GM23338 (cell line): Measurements from ENCODE around the gene PILRB. TPM values are rescaled to one million over a fixed set of nuclear protein-coding genes. Genes with fewer than 3 reads are reported as not detected.

Source experiments
- ATAC-seq: fragments of 200-7000 bp; cut with Tn5 transposase; 3 replicates; pipeline ENCODE4 v1.9.1; 2020
- DNase-seq: peaks from one replicate; pipeline ENCODE4 v3.0.0-alpha.2; 2015; ENCODE audit warnings: low spot score
- H2AFZ ChIP-seq: fragments of 200-600 bp; sonication (generic); 2 replicates; pipeline ENCODE4 v1.8.0; 2016; ENCODE audit warnings: antibody characterized with exemption, mild to moderate bottlenecking, moderate library complexity
- H3F3A ChIP-seq: fragments of 200-600 bp; sonication (generic); replicated peaks from 2 replicates; pipeline ENCODE4 v1.8.0; 2017; ENCODE audit warnings: antibody characterized with exemption, mixed run types, low read depth
- H3K27ac ChIP-seq: fragments of 200-600 bp; sonication (generic); 2 replicates; pipeline ENCODE4 v1.6.1; 2016; ENCODE audit warnings: low read depth
- H3K27me3 ChIP-seq: fragments of 200-600 bp; sonication (generic); 2 replicates; pipeline ENCODE4 v1.8.0; 2016; ENCODE audit warnings: mild to moderate bottlenecking, mixed run types, moderate library complexity; ENCODE audit not compliant: insufficient read depth
- H3K36me3 ChIP-seq: fragments of 200-600 bp; sonication (generic); 2 replicates; pipeline ENCODE4 v1.8.0; 2016; ENCODE audit warnings: mild to moderate bottlenecking; ENCODE audit not compliant: insufficient read depth
- H3K4me1 ChIP-seq: fragments of 200-600 bp; sonication (generic); 2 replicates; pipeline ENCODE4 v1.8.0; 2016; ENCODE audit warnings: mild to moderate bottlenecking, moderate library complexity; ENCODE audit not compliant: insufficient read depth
- H3K4me2 ChIP-seq: fragments of 200-600 bp; sonication (generic); 2 replicates; pipeline ENCODE4 v1.7.1; 2017; ENCODE audit warnings: mixed run types
- H3K4me3 ChIP-seq: fragments of 200-600 bp; sonication (generic); 2 replicates; pipeline ENCODE4 v1.6.1; 2016; ENCODE audit warnings: mixed run types
- H3K79me2 ChIP-seq: fragments of 200-600 bp; sonication (generic); replicated peaks from 2 replicates; pipeline ENCODE4 v1.8.0; 2017; ENCODE audit warnings: mild to moderate bottlenecking; ENCODE audit not compliant: insufficient read depth
- H3K9me2 ChIP-seq: fragments of 200-600 bp; sonication (generic); 2 replicates; pipeline ENCODE4 v1.8.0; 2017; ENCODE audit not compliant: insufficient read depth
- H4K20me1 ChIP-seq: fragments of 200-600 bp; sonication (generic); replicated peaks from 2 replicates; pipeline ENCODE4 v1.8.0; 2017; ENCODE audit warnings: mild to moderate bottlenecking; ENCODE audit not compliant: insufficient read depth
- H3K27ac Mint-ChIP-seq: 2 replicates; pipeline ENCODE4 v1.8.0; 2020; ENCODE audit warnings: inconsistent platforms, mild to moderate bottlenecking, moderate library complexity, mixed read lengths
- H3K27me3 Mint-ChIP-seq: 3 replicates; pipeline ENCODE4 v1.8.0; 2022; ENCODE audit warnings: low read depth, mild to moderate bottlenecking, moderate library complexity, mixed read lengths, inconsistent platforms; ENCODE audit not compliant: insufficient read depth, poor library complexity
- H3K36me3 Mint-ChIP-seq: 3 replicates; pipeline ENCODE4 v1.8.0; 2021; ENCODE audit warnings: low read depth, mild to moderate bottlenecking, inconsistent platforms, moderate library complexity, mixed read lengths
- H3K4me1 Mint-ChIP-seq: 3 replicates; pipeline ENCODE4 v1.8.0; 2020; ENCODE audit warnings: mild to moderate bottlenecking, inconsistent platforms, mixed read lengths
- H3K4me3 Mint-ChIP-seq: 3 replicates; pipeline ENCODE4 v1.8.0; 2021; ENCODE audit warnings: moderate library complexity, mild to moderate bottlenecking, inconsistent platforms, mixed read lengths
- H3K9me3 Mint-ChIP-seq: 3 replicates; pipeline ENCODE4 v1.8.0; 2020; ENCODE audit warnings: moderate library complexity, mild to moderate bottlenecking, inconsistent platforms, mixed read lengths
- CREB1 ChIP-seq: fragments of 250-450 bp; sonication (Bioruptor Pico); IDR thresholded peaks from 2 replicates; pipeline ENCODE4 v1.5.0; 2020; ENCODE audit warnings: low read depth, mild to moderate bottlenecking, moderate library complexity
- CTCF ChIP-seq, 2 experiments: fragments of 200-600 bp in 1 of 2; sonication (generic) in 1 of 2; conservative IDR thresholded peaks; 2 replicates each; pipeline versions ENCODE4 v1.5.1 to v1.6.1; 2016 to 2017; ENCODE audit warnings: antibody characterized with exemption in 2 of 2, low read depth in 2 of 2, mild to moderate bottlenecking in 2 of 2, moderate library complexity in 1 of 2
- ETS1 ChIP-seq: IDR thresholded peaks from 2 replicates; pipeline ENCODE4 v1.6.1; 2016; ENCODE audit warnings: antibody characterized with exemption
- EZH2 ChIP-seq: fragments of 200-600 bp; sonication (generic); IDR thresholded peaks from one replicate; pipeline ENCODE4 v1.8.0; 2017; ENCODE audit warnings: antibody characterized with exemption, mild to moderate bottlenecking, low read depth; ENCODE audit not compliant: unreplicated experiment
- EZH2phosphoT487 ChIP-seq: fragments of 200-600 bp; sonication (generic); IDR thresholded peaks from one replicate; pipeline ENCODE4 v1.8.1; 2018; ENCODE audit warnings: antibody characterized with exemption; ENCODE audit not compliant: unreplicated experiment
- JUNB ChIP-seq: IDR thresholded peaks from one replicate; pipeline ENCODE4 v1.6.1; 2016; ENCODE audit warnings: antibody characterized with exemption; ENCODE audit not compliant: unreplicated experiment
- NANOG ChIP-seq: IDR thresholded peaks from 2 replicates; pipeline ENCODE4 v1.6.1; 2016; ENCODE audit warnings: antibody characterized with exemption, borderline replicate concordance
- POLR2AphosphoS5 ChIP-seq: IDR thresholded peaks from 2 replicates; pipeline ENCODE4 v1.6.1; 2016; ENCODE audit warnings: antibody characterized with exemption, low read depth
- REST ChIP-seq: IDR thresholded peaks from one replicate; pipeline ENCODE4 v1.6.1; 2018; ENCODE audit warnings: antibody characterized with exemption; ENCODE audit not compliant: unreplicated experiment
- STAT1 ChIP-seq: IDR thresholded peaks from one replicate; pipeline ENCODE4 v1.6.1; 2016; ENCODE audit warnings: antibody characterized with exemption; ENCODE audit not compliant: unreplicated experiment
- ZNF114 ChIP-seq: fragments of 250-450 bp; sonication (Bioruptor Pico); IDR thresholded peaks from 2 replicates; pipeline ENCODE4 v1.5.0; 2020; ENCODE audit warnings: mild to moderate bottlenecking, moderate library complexity
- ZNF331 ChIP-seq: fragments of 250-450 bp; sonication (Bioruptor Pico); IDR thresholded peaks from 2 replicates; pipeline ENCODE4 v1.5.0; 2020; ENCODE audit warnings: low read depth, mild to moderate bottlenecking, moderate library complexity
- ZNF462 ChIP-seq: fragments of 250-450 bp; sonication (Bioruptor Pico); IDR thresholded peaks from 2 replicates; pipeline ENCODE4 v1.5.0; 2020; ENCODE audit warnings: mild to moderate bottlenecking, moderate library complexity
- polyA plus RNA-seq: library from polyadenylated mRNA; unstranded; fragments of >200 nt; fragmentation: Nextera tagmentation; extraction: Ambion mirVana; gene quantifications from 2 replicates; pipeline ENCODE4 v1.2.1, GENCODE V29; 2016
- total RNA-seq: library from RNA; depleted of rRNA; stranded (reverse); fragments of >200 nt; shearing (Covaris generic); gene quantifications from 2 replicates; pipeline ENCODE4 v1.2.3, GENCODE V29; 2014

The PILRB gene
- total and polyA plus RNA-seq, 2 experiments from 2014 or later: 25.3 to 43.0 TPM

- Histone ChIP-seq H3K4me3 (no peak overlapping the region), H3K27me3 (no peaks in the 10 kb centered on the region), H4K20me1 (no peaks in the 10 kb centered on the region), H3F3A (no peaks in the 10 kb centered on the region), H3K36me3 (no peaks in the 10 kb centered on the region), H3K9me2 (no peaks in the 10 kb centered on the region), H3K79me2 (no peaks in the 10 kb centered on the region), H2AFZ (no peak overlapping the region), H3K4me1 (no peaks in the 10 kb centered on the region; the same call in 1 of the 2 replicates), H3K4me2 (no peak overlapping the region), H3K27ac (no peak overlapping the region)
- H3K36me3 Mint-ChIP-seq: no peaks in the 10 kb centered on the region; the same call in 2 of the 3 replicates
- TF ChIP-seq EZH2 (no peak), ETS1 (no peak), ZNF331 (CRISPR knock-in tag) (no peak), ZNF114 (CRISPR knock-in tag) (no peak), ZNF462 (CRISPR knock-in tag) (no peak), EZH2phosphoT487 (no peak), POLR2AphosphoS5 (no peak), REST (no peak), CREB1 (CRISPR knock-in tag) (no peak), NANOG (no peak), CTCF (conservative IDR thresholded peaks at IDR 0.05; ENCODE audit: low read depth in 2 of 2) (no peak), JUNB (no peak), STAT1 (no peak)
- DNase-seq (no peak), ATAC-seq (no peak; the same call in 2 of the 3 replicates)
- H3K4me1 Mint-ChIP-seq: peaks cover 9% of the 10 kb centered on the region
- no peak overlapping the region for H3K4me3 Mint-ChIP-seq
- peaks cover 3% of the 10 kb centered on the region for H3K27me3 Mint-ChIP-seq
- no peak overlapping the region for H3K27ac Mint-ChIP-seq
- no peaks in the 10 kb centered on the region for H3K9me3 Mint-ChIP-seq
These were observed 32.5 kb downstream of the PILRB start for GRCh38 chr7:100390286-100391009.
